IMR-90 (cell line): ENCODE results near the gene MCTP2. TPM values are rescaled to one million over a fixed set of nuclear protein-coding genes. Genes with fewer than 3 reads are reported as not detected.
A peak's percentile ranks its signal among the peaks of the same experiment; 100 is the strongest.

Source experiments
- ATAC-seq: fragments of 200-7000 bp; cut with Tn5 transposase; 2 replicates; pipeline ENCODE4 v1.9.1; 2020; ENCODE audit warnings: low read depth, mild to moderate bottlenecking, moderate library complexity
- BruUV-seq: library from RNA; stranded (reverse); fragments of 400-500 nt; replicated peaks from 2 replicates; lab custom pipeline; 2021; lab: Mats Ljungman, UMichigan
- CTCF ChIA-PET: fragments of 300-600 bp; formaldehyde crosslinking; extraction: SDS; loops from one replicate; lab custom pipeline; 2021; ENCODE audit warnings: antibody characterized with exemption; lab: Yijun Ruan, JAX
- POLR2A ChIA-PET: fragments of 300-600 bp; sonication (Branson Sonifier 250); formaldehyde crosslinking; loops from one replicate; lab custom pipeline; 2022; ENCODE audit warnings: antibody characterized with exemption; ENCODE audit not compliant: unreplicated experiment; lab: Charles Lee
- DNase-seq: peaks from one replicate; pipeline ENCODE4 v3.0.0; 2013
- H2AFZ ChIP-seq: replicated peaks from 2 replicates; pipeline ENCODE3; 2013; ENCODE audit warnings: low read length, mild to moderate bottlenecking; ENCODE audit not compliant: poor library complexity
- H2AK5ac ChIP-seq: 2 replicates; pipeline ENCODE4 v1.6.1; 2013; ENCODE audit warnings: low read depth, low read length, inconsistent platforms
- H2AK9ac ChIP-seq: replicated peaks from 2 replicates; pipeline ENCODE3; 2013; ENCODE audit warnings: mild to moderate bottlenecking, low read depth, low read length, moderate library complexity; ENCODE audit not compliant: poor library complexity
- H2BK120ac ChIP-seq: 2 replicates; pipeline ENCODE4 v1.6.1; 2013; ENCODE audit warnings: low read depth, low read length, inconsistent platforms
- H2BK15ac ChIP-seq: 3 replicates; pipeline ENCODE4 v1.6.1; 2013; ENCODE audit warnings: low read depth, low read length, inconsistent platforms
- H2BK20ac ChIP-seq: 2 replicates; pipeline ENCODE4 v1.6.1; 2013; ENCODE audit warnings: low read depth, mild to moderate bottlenecking, inconsistent platforms, low read length, moderate library complexity
- H2BK5ac ChIP-seq: 2 replicates; pipeline ENCODE4 v1.6.1; 2013; ENCODE audit warnings: mild to moderate bottlenecking, low read depth, low read length, inconsistent platforms; ENCODE audit not compliant: poor library complexity, severe bottlenecking
- H3K14ac ChIP-seq: replicated peaks from 2 replicates; pipeline ENCODE4 v1.6.1; 2013; ENCODE audit warnings: low read depth, low read length, inconsistent platforms
- H3K18ac ChIP-seq: 2 replicates; pipeline ENCODE4 v1.6.1; 2013; ENCODE audit warnings: low read depth, low read length, control low read depth
- H3K23ac ChIP-seq: 2 replicates; pipeline ENCODE4 v1.6.1; 2013; ENCODE audit warnings: low read depth, low read length, inconsistent platforms
- H3K27ac ChIP-seq: 2 replicates; pipeline ENCODE4 v1.5.1; 2013; ENCODE audit warnings: mild to moderate bottlenecking, control low read depth, low read length; ENCODE audit not compliant: insufficient read depth
- H3K27me3 ChIP-seq: 2 replicates; pipeline ENCODE4 v1.6.1; 2013; ENCODE audit warnings: low read length; ENCODE audit not compliant: control insufficient read depth, insufficient read depth
- H3K36me3 ChIP-seq: 2 replicates; pipeline ENCODE4 v1.6.1; 2013; ENCODE audit warnings: low read length, mixed read lengths; ENCODE audit not compliant: control insufficient read depth, insufficient read depth
- H3K4ac ChIP-seq: 2 replicates; pipeline ENCODE4 v1.6.1; 2013; ENCODE audit warnings: low read depth, low read length, inconsistent platforms
- H3K4me1 ChIP-seq: 2 replicates; pipeline ENCODE4 v1.6.1; 2013; ENCODE audit warnings: low read length, mixed read lengths; ENCODE audit not compliant: control insufficient read depth, insufficient read depth
- H3K4me2 ChIP-seq: 2 replicates; pipeline ENCODE4 v1.6.1; 2013; ENCODE audit warnings: low read depth, mild to moderate bottlenecking, control low read depth, low read length, moderate library complexity
- H3K4me3 ChIP-seq: 2 replicates; pipeline ENCODE4 v1.5.1; 2013; ENCODE audit warnings: low read depth, mild to moderate bottlenecking, control low read depth, low read length, moderate library complexity; ENCODE audit not compliant: insufficient read depth
- H3K56ac ChIP-seq: 2 replicates; pipeline ENCODE4 v1.6.1; 2013; ENCODE audit warnings: low read length, inconsistent platforms; ENCODE audit not compliant: insufficient read depth; ENCODE audit errors: extremely low read depth
- H3K79me1 ChIP-seq, 2 experiments: 2 replicates each; pipeline ENCODE4 v1.6.1; 2013; ENCODE audit warnings: low read length in 2 of 2, inconsistent platforms in 1 of 2, low read depth in 1 of 2
- H3K9ac ChIP-seq: 2 replicates; pipeline ENCODE4 v1.6.1; 2013; ENCODE audit warnings: low read depth, low read length, control low read depth
- H3K9me1 ChIP-seq: 2 replicates; pipeline ENCODE4 v1.6.1; 2013; ENCODE audit warnings: low read length, inconsistent platforms; ENCODE audit not compliant: insufficient read depth
- H3K9me3 ChIP-seq: 2 replicates; pipeline ENCODE4 v1.6.1; 2013; ENCODE audit warnings: low read length; ENCODE audit not compliant: control insufficient read depth, insufficient read depth
- H4K20me1 ChIP-seq: 2 replicates; pipeline ENCODE4 v1.6.1; 2013; ENCODE audit warnings: low read length, inconsistent platforms; ENCODE audit not compliant: insufficient read depth
- H4K5ac ChIP-seq: 2 replicates; pipeline ENCODE4 v1.6.1; 2013; ENCODE audit warnings: mild to moderate bottlenecking, low read depth, low read length, control low read depth
- H4K8ac ChIP-seq, 2 experiments: 2 replicates each; pipeline ENCODE4 v1.6.1; 2013; ENCODE audit warnings: low read depth in 2 of 2, low read length in 2 of 2, control low read depth in 1 of 2, inconsistent platforms in 1 of 2
- H4K91ac ChIP-seq: 2 replicates; pipeline ENCODE4 v1.6.1; 2013; ENCODE audit warnings: low read depth, low read length, inconsistent platforms; ENCODE audit not compliant: insufficient read depth
- BHLHE40 ChIP-seq: fragments of 150-350 bp; IDR thresholded peaks from 2 replicates; pipeline ENCODE4 v1.6.1; 2016; ENCODE audit warnings: mild to moderate bottlenecking, low read depth, low read length
- CEBPB ChIP-seq: IDR thresholded peaks from 2 replicates; pipeline ENCODE4 v1.6.1; 2012; ENCODE audit warnings: low read depth, low read length, improper control_type of control experiment
- CHD1 ChIP-seq: IDR thresholded peaks from 2 replicates; pipeline ENCODE4 v1.6.1; 2012; ENCODE audit warnings: low read depth, low read length, improper control_type of control experiment
- CTCF ChIP-seq: conservative IDR thresholded peaks from 2 replicates; pipeline ENCODE4 v1.5.1; 2012; ENCODE audit warnings: mild to moderate bottlenecking, low read depth, low read length, improper control_type of control experiment
- MAZ ChIP-seq: IDR thresholded peaks from 2 replicates; pipeline ENCODE4 v1.6.1; 2012; ENCODE audit warnings: low read depth, mild to moderate bottlenecking, low read length, improper control_type of control experiment, moderate library complexity, borderline replicate concordance
- POLR2A ChIP-seq: IDR thresholded peaks from 2 replicates; pipeline ENCODE4 v1.6.1; 2012; ENCODE audit warnings: mild to moderate bottlenecking, low read depth, low read length
- RAD21 ChIP-seq: IDR thresholded peaks from 2 replicates; pipeline ENCODE4 v1.6.1; 2012; ENCODE audit warnings: low read length, improper control_type of control experiment
- RCOR1 ChIP-seq: IDR thresholded peaks from 2 replicates; pipeline ENCODE4 v1.6.1; 2012; ENCODE audit warnings: mild to moderate bottlenecking, low read length, improper control_type of control experiment; ENCODE audit not compliant: insufficient replicate concordance
- RFX5 ChIP-seq: IDR thresholded peaks from 2 replicates; pipeline ENCODE4 v1.8.0; 2012; ENCODE audit warnings: low read depth, mild to moderate bottlenecking, low read length, moderate library complexity
- SMC3 ChIP-seq: fragments of 150-350 bp; IDR thresholded peaks from 2 replicates; pipeline ENCODE4 v1.6.1; 2016; ENCODE audit warnings: low read depth, mild to moderate bottlenecking, antibody characterized with exemption, low read length, moderate library complexity
- WGBS, 2 experiments: methylation state at CpG; one replicate each; pipeline versions ENCODE4 v1.1.5 to v1.1.7; 2013; ENCODE audit warnings: missing lambda C conversion rate in 2 of 2; ENCODE audit not compliant: insufficient read length in 1 of 2; ENCODE audit errors: extremely low coverage in 2 of 2; 5-methylcytosine and 5-hydroxymethylcytosine counted together
- dilution Hi-C: fragments of 300-500 bp; cut with HindIII; formaldehyde crosslinking; loops from one replicate; pipeline ENCODE4 v1.14.3; 2018; ENCODE audit warnings: low sequenced_read_pairs; ENCODE audit not compliant: unreplicated experiment
- in situ Hi-C: fragments of 300-500 bp; cut with MboI; formaldehyde crosslinking; loops from 3 replicates; pipeline ENCODE4 v1.14.3; 2019; ENCODE audit warnings: low sequenced_read_pairs, inconsistent platforms, mixed read lengths
- intact Hi-C: fragments of 100-400 bp; cut with micrococcal nuclease; formaldehyde crosslinking; loops from 2 replicates; pipeline ENCODE4 v1.10.0; 2022
- polyA plus RNA-seq, 3 experiments: library from polyadenylated mRNA; depleted of rRNA; stranded (reverse); fragments of >200 nt; gene quantifications; 2 replicates each; pipeline ENCODE4 v1.2.3, GENCODE V29; 2012; ENCODE audit warnings: low replicate concordance in 1 of 3
- total RNA-seq: library from RNA; depleted of rRNA; stranded (reverse); fragments of >200 nt; gene quantifications from 2 replicates; pipeline ENCODE4 v1.2.3, GENCODE V29; 2012
- TF ChIP-seq, protein P1 (sequence below): fragments of 150-350 bp; IDR thresholded peaks from 2 replicates; pipeline ENCODE4 v1.6.1; 2016; ENCODE audit warnings: low read depth, mild to moderate bottlenecking, low read length, moderate library complexity, borderline replicate concordance
- TF ChIP-seq, protein P2 (sequence below): fragments of 150-350 bp; IDR thresholded peaks from 2 replicates; pipeline ENCODE4 v1.6.1; 2017; ENCODE audit warnings: mild to moderate bottlenecking, antibody characterized with exemption, low read length, low read depth

The MCTP2 gene
- total and polyA plus RNA-seq, 2 of the 4 experiments (the other 2 are of a cell fraction): 5.1 to 9.9 TPM

DNA sequence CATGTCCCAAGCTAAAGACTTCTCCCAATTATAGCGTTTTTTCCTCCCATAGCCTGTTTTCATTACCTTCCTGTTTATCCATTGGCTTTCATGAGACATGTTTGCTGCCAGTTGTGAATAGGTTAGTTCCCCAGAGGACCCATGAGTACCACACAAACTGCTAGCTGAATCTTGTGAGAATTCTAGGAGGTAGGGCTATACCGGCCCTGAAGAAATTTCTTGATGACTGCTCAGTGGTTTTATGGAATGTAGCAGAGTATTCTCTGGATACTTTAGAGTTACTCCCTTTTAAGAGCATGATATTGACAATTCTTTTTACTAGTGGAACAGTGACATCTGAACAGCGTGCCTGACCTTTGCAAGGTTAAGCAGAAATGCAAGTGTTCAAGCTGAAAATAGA, 210.4 kb downstream of the MCTP2 start:
- Histone ChIP-seq H3K4me2 (no peak overlapping the region), H3K79me1 (no peaks in the 10 kb centered on the region), H3K4me1 (no peaks in the 10 kb centered on the region), H3K9me3 (no peaks in the 10 kb centered on the region), H3K56ac (no peak overlapping the region), H4K5ac (no peak overlapping the region), H3K9ac (no peak overlapping the region), H4K8ac (no peak overlapping the region), H3K18ac (no peak overlapping the region), H3K23ac (no peak overlapping the region), H2AK9ac (no peak overlapping the region), H2BK15ac (no peak overlapping the region), H2BK5ac (no peak overlapping the region), H2BK20ac (no peak overlapping the region), H3K36me3 (0 out of 2 replicates have a peak, but pooled peaks cover 3% of the 10 kb centered on the region), H4K20me1 (no peaks in the 10 kb centered on the region), H2BK120ac (no peak overlapping the region), H3K9me1 (no peaks in the 10 kb centered on the region), H4K91ac (no peak overlapping the region), H2AFZ (no peak overlapping the region), H3K4me3 (no peak overlapping the region), H3K14ac (no peak overlapping the region), H3K4ac (no peak overlapping the region), H3K27me3 (no peaks in the 10 kb centered on the region), H3K27ac (no peak overlapping the region), H2AK5ac (no peak overlapping the region)
- no CpG with 5 or more reads among the region's 3 CpGs for WGBS, 2 experiments
- POLR2A ChIA-PET: no interaction called here
- dilution Hi-C loops: no loop called here
- ATAC-seq (peak; percentile 66), DNase-seq (no peak)
- TF ChIP-seq MAZ (no peak), CEBPB (no peak), CTCF (no peak), CHD1 (no peak), RFX5 (no peak), POLR2A (no peak), RCOR1 (no peak), RAD21 (no peak), SMC3 (no peak), BHLHE40 (no peak)
- TF ChIP-seq, protein P1, sequence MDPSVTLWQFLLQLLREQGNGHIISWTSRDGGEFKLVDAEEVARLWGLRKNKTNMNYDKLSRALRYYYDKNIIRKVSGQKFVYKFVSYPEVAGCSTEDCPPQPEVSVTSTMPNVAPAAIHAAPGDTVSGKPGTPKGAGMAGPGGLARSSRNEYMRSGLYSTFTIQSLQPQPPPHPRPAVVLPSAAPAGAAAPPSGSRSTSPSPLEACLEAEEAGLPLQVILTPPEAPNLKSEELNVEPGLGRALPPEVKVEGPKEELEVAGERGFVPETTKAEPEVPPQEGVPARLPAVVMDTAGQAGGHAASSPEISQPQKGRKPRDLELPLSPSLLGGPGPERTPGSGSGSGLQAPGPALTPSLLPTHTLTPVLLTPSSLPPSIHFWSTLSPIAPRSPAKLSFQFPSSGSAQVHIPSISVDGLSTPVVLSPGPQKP: no peak
- TF ChIP-seq, protein P2, sequence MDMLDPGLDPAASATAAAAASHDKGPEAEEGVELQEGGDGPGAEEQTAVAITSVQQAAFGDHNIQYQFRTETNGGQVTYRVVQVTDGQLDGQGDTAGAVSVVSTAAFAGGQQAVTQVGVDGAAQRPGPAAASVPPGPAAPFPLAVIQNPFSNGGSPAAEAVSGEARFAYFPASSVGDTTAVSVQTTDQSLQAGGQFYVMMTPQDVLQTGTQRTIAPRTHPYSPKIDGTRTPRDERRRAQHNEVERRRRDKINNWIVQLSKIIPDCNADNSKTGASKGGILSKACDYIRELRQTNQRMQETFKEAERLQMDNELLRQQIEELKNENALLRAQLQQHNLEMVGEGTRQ: no peak
- in situ Hi-C loops: no loop called here
- intact Hi-C loops: no loop called here
- CTCF ChIA-PET: no interaction called here
- BruUV-seq: no TSS peak
